DMS53 treated with DMSO at 0.1 percent for 48 hours (cell line): Measurements from ENCODE around the gene AFAP1L2.
"Not testable (repeated sequence)": the region's sequence is repeated elsewhere in the genome, so short reads cannot be mapped to it uniquely, and the experiment has no call there.

ENCODE experiments used
- DNase-seq: peaks from one replicate; lab custom pipeline; 2025; ENCODE audit not compliant: unreplicated experiment; lab: John Stamatoyannopoulos, UW

Gene AFAP1L2

DNA sequence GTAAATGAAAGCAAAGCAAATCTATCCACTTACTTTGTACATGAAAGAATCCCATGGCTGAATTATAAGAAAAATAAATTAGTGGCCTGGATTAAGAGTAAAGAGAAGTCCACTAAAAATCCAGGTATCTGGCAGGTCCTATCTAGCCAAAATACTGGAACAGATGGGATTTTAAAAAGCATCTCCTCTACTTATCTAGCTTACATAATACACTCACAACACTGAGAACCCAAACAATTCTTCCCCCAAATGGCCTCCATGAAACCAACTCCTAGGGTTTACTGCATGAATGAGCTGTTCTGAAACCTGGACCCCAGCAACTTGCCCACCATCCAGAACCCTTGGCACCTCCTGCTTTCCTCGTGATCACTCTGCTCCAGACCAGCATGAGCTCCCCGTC, 61.3 kb downstream of the AFAP1L2 start:
- DNase-seq, result no peak

- DNase-seq, result no peak
These were observed 63.5 kb downstream of the AFAP1L2 start for GRCh38 chr10:114340816-114341215.

DNA sequence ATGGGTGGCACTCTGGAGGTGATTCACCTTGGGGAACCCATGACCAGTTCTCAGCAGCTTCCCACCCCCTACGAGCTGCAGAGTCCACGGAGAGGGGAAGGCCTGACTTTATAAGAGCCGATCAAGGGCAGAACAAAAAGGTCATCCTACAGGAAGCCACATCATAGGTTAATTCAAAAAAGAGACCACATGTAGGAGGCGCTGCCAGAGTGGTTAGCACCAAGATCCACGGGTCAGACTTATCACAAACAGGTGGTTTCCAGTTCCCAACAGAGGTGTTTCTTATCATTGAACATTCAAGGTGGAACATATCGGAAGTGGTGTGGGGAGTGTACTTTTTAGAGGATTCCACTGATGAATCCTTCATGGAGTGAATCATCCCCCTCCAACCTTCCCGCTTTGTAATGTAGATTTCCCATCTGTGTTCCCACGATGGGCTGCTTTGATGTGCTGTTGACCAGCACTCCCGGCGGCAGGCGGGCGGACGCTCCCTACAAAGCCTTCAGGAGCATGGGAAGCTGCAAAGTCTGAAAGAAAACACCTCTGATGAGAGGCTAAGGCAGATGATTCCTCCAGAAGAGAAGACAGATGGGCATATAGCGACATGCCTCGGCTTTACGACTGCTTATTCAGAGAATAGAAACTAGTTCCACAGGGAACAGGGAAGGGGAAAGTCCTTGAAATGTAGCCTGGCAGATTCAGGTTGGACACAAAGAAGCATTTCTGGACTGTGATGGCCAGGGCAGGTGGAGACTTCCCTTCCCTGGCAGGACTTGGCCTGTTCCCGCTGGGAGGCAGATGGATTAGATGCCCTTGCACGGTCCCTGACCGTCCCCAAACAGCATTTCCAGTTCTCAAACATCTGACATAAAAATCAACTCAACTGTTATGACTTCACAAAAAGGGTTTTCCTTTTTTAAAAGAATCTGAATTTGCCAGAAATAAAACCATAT, 66.5 kb downstream of the AFAP1L2 start:
- no peak for DNase-seq

- DNase-seq, result no peak
These were observed 67.3 kb downstream of the AFAP1L2 start for GRCh38 chr10:114336823-114337509.

GRCh38 chr10:114335614-114336013, 68.7 kb downstream of the AFAP1L2 start:
- no peak for DNase-seq

- DNase-seq, result no peak
These were observed 70.0 kb downstream of the AFAP1L2 start for GRCh38 chr10:114334301-114334700.

DNA sequence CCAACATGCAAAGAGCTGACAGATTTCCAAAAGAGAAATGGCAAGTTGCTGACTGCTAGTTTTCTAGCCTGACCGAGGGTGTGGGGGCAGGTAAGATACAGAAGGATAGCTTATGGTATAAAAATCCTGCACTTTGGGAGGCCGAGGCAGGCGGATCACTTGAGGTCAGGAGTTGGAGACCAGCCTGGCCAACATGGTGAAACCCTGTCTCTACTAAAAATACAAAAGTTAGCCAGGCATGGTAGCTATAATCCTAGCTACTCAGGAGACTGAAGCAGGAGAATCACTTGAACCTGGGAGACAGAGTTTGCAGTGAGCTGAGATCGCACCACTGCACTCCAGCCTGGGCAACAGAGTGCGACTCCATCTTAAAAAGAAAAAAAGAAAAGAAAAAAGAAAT, 70.9 kb downstream of the AFAP1L2 start:
- DNase-seq, result not testable (repeated sequence)

GRCh38 chr10:114332301-114333192, 71.8 kb downstream of the AFAP1L2 start:
- DNase-seq, result no peak

GRCh38 chr10:114329634-114330365, 74.5 kb downstream of the AFAP1L2 start:
- DNase-seq, result no peak

DNA sequence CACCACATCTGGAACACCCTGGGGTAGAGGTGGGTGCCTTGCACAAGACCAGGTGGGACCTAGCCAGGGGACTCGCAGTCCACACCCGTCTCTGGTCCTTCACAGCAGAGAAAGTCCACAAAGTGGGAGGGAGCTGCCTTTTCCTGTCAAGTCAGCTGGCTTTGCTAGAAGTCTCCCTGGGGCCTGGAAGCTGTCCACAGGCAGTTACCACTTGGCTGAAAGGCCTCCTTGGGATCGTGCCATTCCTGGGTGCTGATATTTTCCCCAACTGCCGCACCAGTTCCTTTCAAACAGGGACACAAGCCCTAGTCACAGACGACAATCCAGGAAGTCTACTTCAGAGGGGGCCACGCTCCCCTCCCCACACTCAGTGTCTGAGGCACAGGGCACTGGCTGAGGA, 75.4 kb downstream of the AFAP1L2 start:
- no peak for DNase-seq

DNA sequence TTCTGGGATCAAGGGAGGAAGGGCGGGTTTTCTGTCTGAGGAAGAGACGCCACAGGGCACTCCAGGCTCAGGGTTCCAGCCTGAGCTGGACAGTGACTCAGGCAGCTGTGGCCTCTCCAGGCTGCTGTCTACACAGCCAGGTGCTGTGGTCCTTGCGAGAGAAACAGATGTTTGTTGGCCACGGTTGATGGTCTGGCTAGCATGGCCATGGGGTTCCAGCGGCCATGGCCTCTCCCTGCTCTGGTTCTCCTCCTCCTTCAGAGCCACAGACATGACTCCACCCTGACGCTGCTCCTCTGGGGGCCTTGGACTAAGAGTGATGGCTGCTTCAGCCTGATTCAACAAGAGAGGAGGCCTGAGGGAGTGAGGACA, 75.9 kb downstream of the AFAP1L2 start:
- DNase-seq, result no peak

GRCh38 chr10:114327537-114328440, 76.5 kb downstream of the AFAP1L2 start:
- no peak for DNase-seq

GRCh38 chr10:114326795-114327194, 77.5 kb downstream of the AFAP1L2 start:
- no peak for DNase-seq

DNA sequence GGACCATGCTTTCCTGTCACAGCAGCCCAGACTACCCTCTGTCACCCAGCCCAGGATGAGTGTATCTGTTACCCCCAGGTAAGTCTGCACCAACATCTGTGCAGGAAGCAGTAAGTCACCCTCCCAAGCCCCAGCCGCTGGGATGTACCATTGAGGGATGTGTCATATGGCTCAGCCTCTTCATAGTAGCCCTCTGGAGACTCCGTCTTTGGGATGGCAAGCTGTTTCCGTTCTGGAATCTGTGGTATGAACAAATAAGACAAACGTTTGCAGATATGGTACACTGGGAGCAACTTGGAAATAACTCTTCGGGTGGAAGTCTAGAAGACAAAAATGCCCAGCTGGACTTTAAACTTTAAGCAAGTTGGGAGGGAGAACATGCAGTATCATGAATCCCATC, 81.3 kb downstream of the AFAP1L2 start:
- DNase-seq, result no peak

GRCh38 chr10:114322344-114322743, 82.0 kb downstream of the AFAP1L2 start:
- no peak for DNase-seq

DNA sequence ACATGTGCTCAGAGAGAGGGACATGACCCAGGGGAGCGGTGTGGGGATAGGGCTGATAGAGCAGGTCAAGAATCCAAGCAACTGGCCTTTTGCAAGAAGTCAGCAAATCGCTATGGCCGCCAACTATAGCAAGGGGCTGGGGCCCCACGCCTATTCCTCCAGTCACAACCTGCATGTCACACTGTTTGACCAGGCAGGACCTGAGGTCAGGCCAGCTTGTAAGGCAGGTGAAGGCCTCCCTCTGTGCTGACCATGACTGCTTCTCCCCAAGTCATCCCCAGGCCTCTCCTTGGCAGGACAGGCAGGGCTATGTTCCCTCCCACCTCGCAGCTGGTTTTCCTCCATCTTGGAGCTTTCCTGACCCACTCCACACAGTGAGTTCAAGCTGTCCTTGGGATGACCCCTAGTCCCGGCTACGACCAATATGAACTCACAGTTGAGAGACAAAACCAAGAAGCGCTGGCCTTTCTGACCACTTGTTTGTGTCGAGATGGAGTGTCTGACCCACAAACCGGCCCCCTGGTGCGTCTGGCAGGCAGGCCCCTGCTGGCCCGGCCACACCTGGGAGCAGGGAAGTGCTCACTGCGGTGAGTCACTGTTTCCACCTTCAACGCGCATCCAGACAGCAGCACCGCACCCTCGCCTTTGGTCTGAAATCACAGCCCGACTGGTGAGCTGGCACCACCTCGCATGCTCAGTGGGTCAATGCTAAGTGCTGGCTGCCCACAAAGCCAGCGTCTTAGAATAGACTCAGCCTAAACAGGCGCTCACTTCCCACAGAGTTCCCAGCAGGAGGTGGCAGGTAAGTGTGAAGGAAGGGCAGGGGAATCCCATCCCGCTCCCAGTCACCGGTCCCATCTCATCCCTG, 83.8 kb downstream of the AFAP1L2 start:
- no peak for DNase-seq

DNA sequence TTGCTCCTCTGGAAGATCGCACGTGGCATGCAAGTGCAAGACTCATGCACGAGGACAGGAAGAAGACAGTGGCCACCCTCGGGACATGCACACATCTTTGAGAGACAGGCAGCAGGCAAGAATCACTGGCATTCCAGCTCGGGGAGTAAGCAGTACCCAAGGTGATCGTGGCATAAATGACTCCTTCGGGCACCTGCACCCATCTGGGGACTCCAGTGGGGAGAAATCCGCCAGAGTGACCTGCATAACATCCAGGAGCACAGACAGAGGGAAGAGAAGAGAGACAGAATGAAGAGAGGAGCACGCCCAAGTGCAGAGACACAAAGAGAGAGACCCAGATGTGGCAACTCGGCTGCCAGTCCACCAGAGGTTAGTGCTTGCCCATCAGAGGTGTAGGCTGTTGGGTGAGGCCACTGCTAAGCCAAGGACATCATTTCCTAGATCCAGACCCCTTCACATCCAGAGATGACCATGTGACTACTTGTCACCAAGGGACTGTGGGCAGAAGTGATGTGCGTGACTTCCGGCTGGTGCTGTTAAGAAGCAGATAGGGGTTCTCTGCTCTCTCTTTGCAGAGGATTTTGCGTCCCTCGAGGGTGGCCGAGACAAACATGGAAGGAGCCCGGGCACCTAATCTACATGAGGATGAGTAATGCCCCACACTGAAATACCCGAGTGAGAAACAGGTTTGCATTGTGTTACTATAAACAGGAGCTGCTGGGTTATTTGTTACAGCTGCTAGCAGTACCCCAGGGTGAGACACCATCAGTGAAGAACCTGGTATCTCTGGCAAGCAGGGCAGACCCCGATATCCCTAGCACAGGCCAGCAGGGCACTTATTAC, 84.7 kb downstream of the AFAP1L2 start:
- DNase-seq, result no peak

- no peak for DNase-seq
These were observed 87.6 kb downstream of the AFAP1L2 start for GRCh38 chr10:114316744-114317143.
